ENCODE measurements around the gene GNG7. TPM values are rescaled to one million over a fixed set of nuclear protein-coding genes. Genes with fewer than 3 reads are reported as not detected.

Gene GNG7
- 0.25 TPM in 1 of 2 replicates, not detected in the other for total RNA-seq (2012; rRNA removed)

- H3K9ac ChIP-seq (ENCODE audit: low read depth, low read length): no peak within 1 kb of the TSS
- H3K4me2 ChIP-seq (ENCODE audit: low read length): peak within 1 kb of the TSS; percentile 59
- H3K36me3 ChIP-seq (ENCODE audit: insufficient read depth, low read length): no peaks in the 10 kb centered on the region
- H3K27me3 ChIP-seq (ENCODE audit: control insufficient read depth, insufficient read depth, low read length): peaks cover 47% of the 10 kb centered on the region
- H3K4me3 ChIP-seq (ENCODE audit: low read length): peak within 1 kb of the TSS; percentile 46
- no peaks in the 10 kb centered on the region for H3K9me3 ChIP-seq (replicated peaks; ENCODE audit: low read length)
- H3K4me1 ChIP-seq (ENCODE audit: control insufficient read depth, insufficient read depth, low read length): peaks cover 3% of the 10 kb centered on the region
Observed at GRCh38 chr19:2702170-2703076, at the start of gene GNG7. Gene GNG7 (minus strand): TSS chr19:2702694. CDS start chr19:2520688, 182,006 bp downstream.

GRCh38 chr19:2751438-2751830 lies 48.9 kb upstream of the GNG7 start:
- no peaks in the 10 kb centered on the region for H3K9me3 ChIP-seq (replicated peaks; ENCODE audit: low read length)
- H3K4me2 ChIP-seq (ENCODE audit: low read length): no peak overlapping the region
- H3K4me3 ChIP-seq (ENCODE audit: low read length): no peak overlapping the region
- H3K27me3 ChIP-seq (ENCODE audit: control insufficient read depth, insufficient read depth, low read length): no peaks in the 10 kb centered on the region
- H3K4me1 ChIP-seq (ENCODE audit: control insufficient read depth, insufficient read depth, low read length): no peaks in the 10 kb centered on the region
- H3K36me3 ChIP-seq (ENCODE audit: insufficient read depth, low read length): peaks cover 28% of the 10 kb centered on the region
- no peak overlapping the region for H3K9ac ChIP-seq (ENCODE audit: low read depth, low read length)

- Histone ChIP-seq H3K4me2 (ENCODE audit: low read length) (no peak overlapping the region), H3K4me3 (ENCODE audit: low read length) (no peak overlapping the region), H3K9ac (ENCODE audit: low read depth, low read length) (no peak overlapping the region), H3K4me1 (ENCODE audit: control insufficient read depth, insufficient read depth, low read length) (no peaks in the 10 kb centered on the region), H3K9me3 (replicated peaks; ENCODE audit: low read length) (no peaks in the 10 kb centered on the region), H3K36me3 (ENCODE audit: insufficient read depth, low read length) (peaks cover 27% of the 10 kb centered on the region), H3K27me3 (ENCODE audit: control insufficient read depth, insufficient read depth, low read length) (peaks cover 3% of the 10 kb centered on the region)
Observed at GRCh38 chr19:2750808-2751437, 48.4 kb upstream of the GNG7 start.

GRCh38 chr19:2747349-2747748 lies 44.9 kb upstream of the GNG7 start:
- Histone ChIP-seq H3K4me2 (ENCODE audit: low read length) (no peak overlapping the region), H3K9ac (ENCODE audit: low read depth, low read length) (no peak overlapping the region), H3K4me3 (ENCODE audit: low read length) (no peak overlapping the region), H3K9me3 (replicated peaks; ENCODE audit: low read length) (no peaks in the 10 kb centered on the region), H3K4me1 (ENCODE audit: control insufficient read depth, insufficient read depth, low read length) (no peaks in the 10 kb centered on the region), H3K27me3 (ENCODE audit: control insufficient read depth, insufficient read depth, low read length) (peaks cover 13% of the 10 kb centered on the region), H3K36me3 (ENCODE audit: insufficient read depth, low read length) (no peaks in the 10 kb centered on the region)

GRCh38 chr19:2744113-2744512 lies 41.6 kb upstream of the GNG7 start:
- no peak overlapping the region for H3K9ac ChIP-seq (ENCODE audit: low read depth, low read length)
- no peak overlapping the region for H3K4me3 ChIP-seq (ENCODE audit: low read length)
- H3K36me3 ChIP-seq (ENCODE audit: insufficient read depth, low read length): no peaks in the 10 kb centered on the region
- peaks cover 13% of the 10 kb centered on the region for H3K27me3 ChIP-seq (ENCODE audit: control insufficient read depth, insufficient read depth, low read length)
- H3K4me2 ChIP-seq (ENCODE audit: low read length): no peak overlapping the region
- H3K9me3 ChIP-seq (replicated peaks; ENCODE audit: low read length): no peaks in the 10 kb centered on the region
- peaks cover 2% of the 10 kb centered on the region for H3K4me1 ChIP-seq (ENCODE audit: control insufficient read depth, insufficient read depth, low read length)

GRCh38 chr19:2743099-2743498 lies 40.6 kb upstream of the GNG7 start:
- peaks cover 13% of the 10 kb centered on the region for H3K27me3 ChIP-seq (ENCODE audit: control insufficient read depth, insufficient read depth, low read length)
- H3K4me3 ChIP-seq (ENCODE audit: low read length): no peak overlapping the region
- H3K9ac ChIP-seq (ENCODE audit: low read depth, low read length): no peak overlapping the region
- H3K4me1 ChIP-seq (ENCODE audit: control insufficient read depth, insufficient read depth, low read length): peaks cover 4% of the 10 kb centered on the region
- H3K36me3 ChIP-seq (ENCODE audit: insufficient read depth, low read length): no peaks in the 10 kb centered on the region
- H3K4me2 ChIP-seq (ENCODE audit: low read length): no peak overlapping the region
- no peaks in the 10 kb centered on the region for H3K9me3 ChIP-seq (replicated peaks; ENCODE audit: low read length)

GRCh38 chr19:2740314-2740656 lies 37.8 kb upstream of the GNG7 start:
- Histone ChIP-seq H3K4me1 (ENCODE audit: control insufficient read depth, insufficient read depth, low read length) (peaks cover 4% of the 10 kb centered on the region), H3K9me3 (replicated peaks; ENCODE audit: low read length) (no peaks in the 10 kb centered on the region), H3K4me3 (ENCODE audit: low read length) (no peak overlapping the region), H3K4me2 (ENCODE audit: low read length) (peak overlapping the region; percentile 38), H3K36me3 (ENCODE audit: insufficient read depth, low read length) (peaks cover 16% of the 10 kb centered on the region), H3K27me3 (ENCODE audit: control insufficient read depth, insufficient read depth, low read length) (peaks cover 10% of the 10 kb centered on the region), H3K9ac (ENCODE audit: low read depth, low read length) (no peak overlapping the region)

- peak within 1 kb of the TSS; percentile 90 for H3K4me2 ChIP-seq (ENCODE audit: low read length)
- H3K9me3 ChIP-seq (replicated peaks; ENCODE audit: low read length): no peaks in the 10 kb centered on the region
- H3K9ac ChIP-seq (ENCODE audit: low read depth, low read length): peak within 1 kb of the TSS; percentile 89
- peaks cover 16% of the 10 kb centered on the region for H3K36me3 ChIP-seq (ENCODE audit: insufficient read depth, low read length)
- H3K27me3 ChIP-seq (ENCODE audit: control insufficient read depth, insufficient read depth, low read length): peaks cover 9% of the 10 kb centered on the region
- peaks cover 4% of the 10 kb centered on the region for H3K4me1 ChIP-seq (ENCODE audit: control insufficient read depth, insufficient read depth, low read length)
- H3K4me3 ChIP-seq (ENCODE audit: low read length): peak within 1 kb of the TSS; percentile 97
Observed at GRCh38 chr19:2739602-2740313, 37.3 kb upstream of the GNG7 start, which contains the start of gene SLC39A3. Gene SLC39A3 (minus strand): TSS chr19:2740017. CDS start chr19:2737257, 2,760 bp downstream.

GRCh38 chr19:2736550-2737190 lies 34.2 kb upstream of the GNG7 start:
- H3K36me3 ChIP-seq (ENCODE audit: insufficient read depth, low read length): peaks cover 16% of the 10 kb centered on the region
- no peak overlapping the region for H3K4me3 ChIP-seq (ENCODE audit: low read length)
- no peaks in the 10 kb centered on the region for H3K27me3 ChIP-seq (ENCODE audit: control insufficient read depth, insufficient read depth, low read length)
- H3K9me3 ChIP-seq (replicated peaks; ENCODE audit: low read length): no peaks in the 10 kb centered on the region
- peaks cover 4% of the 10 kb centered on the region for H3K4me1 ChIP-seq (ENCODE audit: control insufficient read depth, insufficient read depth, low read length)
- no peak overlapping the region for H3K9ac ChIP-seq (ENCODE audit: low read depth, low read length)
- H3K4me2 ChIP-seq (ENCODE audit: low read length): no peak overlapping the region

- H3K9ac ChIP-seq (ENCODE audit: low read depth, low read length): no peak overlapping the region
- peaks cover 16% of the 10 kb centered on the region for H3K36me3 ChIP-seq (ENCODE audit: insufficient read depth, low read length)
Observed at GRCh38 chr19:2735374-2735773, 32.9 kb upstream of the GNG7 start.

More at GRCh38 chr19:2735374-2735773, 32.9 kb upstream of the GNG7 start:
- no peak overlapping the region for H3K4me3 ChIP-seq (ENCODE audit: low read length)
- no peak overlapping the region for H3K4me2 ChIP-seq (ENCODE audit: low read length)
- H3K27me3 ChIP-seq (ENCODE audit: control insufficient read depth, insufficient read depth, low read length): no peaks in the 10 kb centered on the region
- peaks cover 4% of the 10 kb centered on the region for H3K4me1 ChIP-seq (ENCODE audit: control insufficient read depth, insufficient read depth, low read length)
- no peaks in the 10 kb centered on the region for H3K9me3 ChIP-seq (replicated peaks; ENCODE audit: low read length)
